Testis (tissue), 2 donors: ENCODE measurements around the gene BCL2A1.
"Not testable (repeated sequence)": the region's sequence is repeated elsewhere in the genome, so short reads cannot be mapped to it uniquely, and the experiment has no call there.

Experiments used
- CTCF ChIP-seq, 3 experiments: fragments of 450-650 bp in 2 of 3; fragments of 200-600 bp in 1 of 3; sonication (generic) in 1 of 3; IDR thresholded peaks; one replicate each; pipeline ENCODE4 v1.5.1; 2016 to 2019; ENCODE audit warnings: antibody characterized with exemption in 3 of 3, mild to moderate bottlenecking in 2 of 3, moderate library complexity in 1 of 3
- POLR2A ChIP-seq: fragments of 450-650 bp; IDR thresholded peaks from one replicate; pipeline ENCODE4 v1.6.1; 2017; ENCODE audit warnings: antibody characterized with exemption, mild to moderate bottlenecking, moderate library complexity

DNA sequence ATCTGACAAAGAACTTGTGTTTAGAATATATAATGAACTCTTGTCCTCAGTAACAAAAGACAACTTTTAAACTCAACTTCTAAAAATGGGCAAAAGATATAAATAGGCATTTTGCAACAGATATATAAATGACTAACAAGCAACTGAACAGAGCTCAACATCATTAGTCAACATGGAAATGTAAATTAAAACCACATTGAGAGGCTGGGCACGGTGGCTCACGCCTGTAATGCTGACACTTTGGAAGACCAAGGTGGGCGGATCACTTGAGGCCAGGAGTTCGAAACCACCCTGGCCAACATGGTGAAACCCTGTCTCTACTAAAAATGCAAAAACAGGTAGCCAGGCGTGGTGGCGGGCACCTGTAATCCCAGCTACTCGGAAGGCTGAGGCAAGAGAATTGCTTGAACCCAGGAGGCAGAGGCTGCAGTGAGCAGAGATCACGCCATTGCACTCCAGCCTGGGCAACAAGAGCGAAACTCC is 40.1 kb upstream of the BCL2A1 start:
- not testable (repeated sequence) for TF ChIP-seq POLR2A; CTCF (IDR thresholded peaks at IDR 0.05)
